ENCODE measurements around the gene ABCC4.

The ABCC4 gene, protein sequence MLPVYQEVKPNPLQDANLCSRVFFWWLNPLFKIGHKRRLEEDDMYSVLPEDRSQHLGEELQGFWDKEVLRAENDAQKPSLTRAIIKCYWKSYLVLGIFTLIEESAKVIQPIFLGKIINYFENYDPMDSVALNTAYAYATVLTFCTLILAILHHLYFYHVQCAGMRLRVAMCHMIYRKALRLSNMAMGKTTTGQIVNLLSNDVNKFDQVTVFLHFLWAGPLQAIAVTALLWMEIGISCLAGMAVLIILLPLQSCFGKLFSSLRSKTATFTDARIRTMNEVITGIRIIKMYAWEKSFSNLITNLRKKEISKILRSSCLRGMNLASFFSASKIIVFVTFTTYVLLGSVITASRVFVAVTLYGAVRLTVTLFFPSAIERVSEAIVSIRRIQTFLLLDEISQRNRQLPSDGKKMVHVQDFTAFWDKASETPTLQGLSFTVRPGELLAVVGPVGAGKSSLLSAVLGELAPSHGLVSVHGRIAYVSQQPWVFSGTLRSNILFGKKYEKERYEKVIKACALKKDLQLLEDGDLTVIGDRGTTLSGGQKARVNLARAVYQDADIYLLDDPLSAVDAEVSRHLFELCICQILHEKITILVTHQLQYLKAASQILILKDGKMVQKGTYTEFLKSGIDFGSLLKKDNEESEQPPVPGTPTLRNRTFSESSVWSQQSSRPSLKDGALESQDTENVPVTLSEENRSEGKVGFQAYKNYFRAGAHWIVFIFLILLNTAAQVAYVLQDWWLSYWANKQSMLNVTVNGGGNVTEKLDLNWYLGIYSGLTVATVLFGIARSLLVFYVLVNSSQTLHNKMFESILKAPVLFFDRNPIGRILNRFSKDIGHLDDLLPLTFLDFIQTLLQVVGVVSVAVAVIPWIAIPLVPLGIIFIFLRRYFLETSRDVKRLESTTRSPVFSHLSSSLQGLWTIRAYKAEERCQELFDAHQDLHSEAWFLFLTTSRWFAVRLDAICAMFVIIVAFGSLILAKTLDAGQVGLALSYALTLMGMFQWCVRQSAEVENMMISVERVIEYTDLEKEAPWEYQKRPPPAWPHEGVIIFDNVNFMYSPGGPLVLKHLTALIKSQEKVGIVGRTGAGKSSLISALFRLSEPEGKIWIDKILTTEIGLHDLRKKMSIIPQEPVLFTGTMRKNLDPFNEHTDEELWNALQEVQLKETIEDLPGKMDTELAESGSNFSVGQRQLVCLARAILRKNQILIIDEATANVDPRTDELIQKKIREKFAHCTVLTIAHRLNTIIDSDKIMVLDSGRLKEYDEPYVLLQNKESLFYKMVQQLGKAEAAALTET (N-terminal part only)

DNA sequence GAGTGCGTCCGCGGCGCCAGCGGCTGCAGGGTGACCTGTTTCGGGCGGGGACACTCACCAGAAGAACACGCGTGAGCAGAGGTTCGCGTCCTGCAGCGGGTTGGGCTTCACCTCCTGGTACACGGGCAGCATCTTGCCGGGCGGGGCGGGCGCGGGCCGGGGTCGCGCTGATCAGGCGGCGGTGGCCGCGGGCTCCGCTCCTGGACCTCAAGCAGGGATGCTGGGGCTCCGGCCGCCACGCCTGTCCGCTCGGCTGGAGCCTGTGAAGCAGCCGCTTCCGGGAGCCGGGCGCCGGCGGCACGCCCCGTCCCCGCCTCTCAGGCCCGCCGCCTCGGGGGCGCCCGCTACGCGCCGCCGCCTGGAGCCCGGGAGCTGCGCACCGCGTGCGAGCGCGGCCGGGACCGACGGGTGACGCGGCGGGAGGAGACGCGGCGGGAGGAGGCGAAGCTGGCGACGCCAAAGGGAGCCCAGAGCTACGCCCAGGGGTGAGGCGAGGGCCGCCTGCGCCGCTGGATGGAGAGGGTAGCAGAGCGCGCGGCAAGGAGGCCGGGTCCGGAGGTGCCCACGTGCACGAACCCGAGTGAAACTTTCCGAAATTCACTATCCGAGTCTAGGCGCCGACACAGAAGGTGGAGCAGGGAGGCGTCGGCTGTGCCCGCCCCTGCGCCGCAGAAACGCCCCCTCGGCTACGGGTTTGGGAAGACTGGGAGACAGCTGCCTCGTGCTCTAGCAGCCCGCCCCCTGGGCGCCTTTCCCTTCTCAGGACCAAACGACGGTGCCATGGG lies at the start of gene ABCC4:
Gene ABCC4, minus strand, starts transcription at position 269 of the 785 bp plus-strand sequence. Its CDS starts 137 bp downstream, at position 132.
- DNase-seq = peak; percentile 58 to 65

DNA sequence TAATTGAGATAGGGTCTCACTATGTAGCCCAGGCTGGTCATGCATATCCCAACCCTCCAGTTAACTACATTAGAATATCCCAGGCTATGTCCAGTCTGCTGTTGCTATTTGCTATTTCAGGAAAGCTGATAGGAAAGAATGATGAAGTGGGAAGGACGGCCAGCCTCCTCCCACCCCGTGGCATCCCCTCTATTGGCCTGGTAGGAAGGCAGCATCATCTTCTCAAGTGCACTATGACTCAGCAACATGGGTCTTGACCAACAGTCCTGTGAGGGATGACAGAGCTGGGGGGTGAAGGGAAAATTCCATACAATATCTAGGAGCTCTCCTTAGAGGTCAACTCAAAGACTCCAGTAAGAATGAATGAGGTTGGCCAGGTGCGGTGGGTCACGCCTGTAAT lies 48.0 kb upstream of the ABCC4 start:
- DNase-seq = no peak

DNA sequence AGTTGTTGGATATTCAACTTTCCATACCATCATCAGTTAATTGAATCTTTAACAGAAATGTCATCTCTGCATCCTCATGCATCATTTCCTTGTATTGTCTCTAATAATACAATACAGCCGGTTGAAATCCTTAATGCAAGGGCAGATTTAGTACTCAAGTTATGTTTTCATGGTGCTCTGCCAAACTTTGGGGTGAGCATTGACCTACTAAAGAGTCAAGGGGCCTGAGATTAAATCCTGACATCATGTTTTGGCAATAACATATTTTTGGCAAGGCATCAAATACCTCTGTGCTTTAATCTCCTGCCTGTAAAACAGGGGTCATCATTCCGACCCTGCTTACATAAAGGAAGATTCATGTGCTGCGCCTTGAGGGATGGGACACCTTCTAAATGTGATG lies 42.7 kb upstream of the ABCC4 start:
- no peak for DNase-seq

DNA sequence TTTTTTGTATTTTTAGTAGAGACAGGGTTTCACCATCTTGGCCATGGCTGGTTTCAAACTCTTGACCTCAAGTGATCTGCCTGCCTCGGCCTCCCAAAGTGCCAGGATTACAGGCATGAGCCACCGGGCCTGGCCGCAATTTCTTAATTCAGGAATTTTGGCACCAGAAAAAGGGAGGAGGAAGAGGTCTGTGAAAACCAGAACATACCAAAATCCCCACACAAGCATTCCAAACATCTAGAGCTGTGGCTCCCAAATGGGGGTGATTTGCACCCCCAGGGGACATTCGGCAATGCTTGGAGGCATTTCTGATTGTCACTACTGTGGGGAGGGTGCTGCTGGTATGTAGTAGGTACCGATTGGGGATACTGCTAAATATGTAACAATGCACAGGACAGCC lies 40.2 kb upstream of the ABCC4 start:
- DNase-seq = no peak

DNA sequence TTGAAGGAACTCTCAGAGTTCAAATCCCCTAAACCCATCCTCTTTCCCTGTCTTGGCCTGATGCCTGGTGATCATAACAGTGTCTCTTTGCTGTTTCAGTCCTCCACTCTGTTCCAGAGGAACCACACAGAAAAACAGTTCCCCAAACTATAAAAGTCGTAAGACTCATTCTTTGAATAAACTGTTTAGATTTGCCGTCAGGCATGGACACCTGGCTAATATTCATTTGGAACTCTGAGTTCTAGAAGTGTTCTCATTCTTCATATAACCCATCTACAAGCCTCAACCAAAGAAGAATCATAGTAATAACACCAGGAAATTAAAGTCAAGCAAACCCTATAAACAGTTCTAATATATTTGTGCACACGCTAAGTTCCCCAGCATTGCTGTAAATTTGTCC lies 37.7 kb upstream of the ABCC4 start:
- no peak for DNase-seq

DNA sequence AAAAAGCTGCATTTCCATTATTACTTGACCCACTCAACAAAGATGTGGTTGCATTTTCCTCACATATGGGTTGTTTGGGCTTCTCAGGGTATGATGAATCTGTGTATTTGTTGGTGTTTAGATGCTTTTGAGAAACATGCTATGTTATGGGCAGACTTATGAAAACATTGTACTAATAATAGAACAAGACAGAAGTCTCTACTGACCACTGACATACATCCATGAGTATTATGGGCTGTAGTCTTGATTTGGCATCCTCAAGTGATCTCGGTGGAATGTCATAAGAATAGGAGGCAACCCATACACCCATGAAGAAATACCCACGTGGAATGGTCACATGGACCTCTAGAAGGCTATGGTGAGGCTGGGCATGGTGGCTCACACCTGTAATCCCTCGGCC lies 36.3 kb upstream of the ABCC4 start:
- DNase-seq = no peak

DNA sequence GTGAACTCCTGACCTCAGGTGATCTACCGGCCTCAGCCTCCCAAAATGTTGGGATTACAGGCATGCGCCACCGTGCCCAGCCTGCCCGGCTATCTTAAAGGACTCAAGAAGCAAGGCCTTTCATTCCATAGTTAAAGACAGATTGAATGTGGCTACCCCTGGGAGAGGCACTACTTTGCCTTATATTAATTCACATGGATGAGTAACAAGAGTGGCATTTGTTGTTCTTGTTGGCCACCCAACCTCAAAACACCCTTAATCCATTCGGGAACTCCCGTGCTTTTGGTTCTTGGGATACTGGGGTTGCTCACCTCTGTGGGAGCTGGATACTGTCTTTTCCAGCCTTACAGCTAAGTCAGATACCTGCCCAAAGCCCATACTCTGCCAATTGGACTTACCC lies 34.4 kb upstream of the ABCC4 start:
- DNase-seq = no peak

DNA sequence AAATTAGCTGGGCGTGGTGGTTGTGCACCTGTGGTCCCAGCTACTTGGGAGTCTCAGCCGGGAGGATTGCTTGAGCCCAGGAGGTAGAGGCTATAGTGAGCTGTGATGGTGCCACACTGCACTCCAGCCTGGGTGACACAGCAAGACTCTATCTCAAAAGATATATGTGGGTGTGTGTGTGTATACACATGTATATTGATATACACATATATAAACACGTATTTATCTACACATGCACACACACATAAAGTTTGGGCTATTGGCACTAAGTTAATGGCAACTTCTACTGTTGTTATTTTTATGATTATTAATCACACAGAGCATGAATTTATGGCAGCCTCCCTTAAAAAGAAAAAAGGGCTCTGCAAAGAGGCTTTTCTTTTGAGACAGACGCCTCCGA lies 27.1 kb upstream of the ABCC4 start:
- no peak for DNase-seq

DNA sequence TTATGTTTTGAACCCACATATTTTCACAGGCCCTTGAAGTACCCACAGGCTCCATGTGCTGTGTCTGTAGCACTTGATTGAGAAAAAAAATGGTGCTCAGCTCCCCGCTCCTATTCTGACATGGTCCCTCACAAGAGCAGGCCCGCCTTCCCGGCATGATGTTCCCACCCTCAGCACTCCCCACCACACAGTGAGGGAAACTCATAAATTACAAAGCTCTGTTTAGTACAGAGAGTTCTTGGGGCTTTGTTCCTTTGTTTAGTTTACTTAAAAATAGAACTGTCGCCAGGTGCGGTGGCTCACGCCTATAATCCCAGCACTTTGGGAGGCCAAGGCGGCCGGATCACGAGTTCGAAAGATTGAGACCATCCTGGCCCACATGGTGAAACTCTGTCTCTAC lies 25.9 kb upstream of the ABCC4 start:
- DNase-seq = no peak

DNA sequence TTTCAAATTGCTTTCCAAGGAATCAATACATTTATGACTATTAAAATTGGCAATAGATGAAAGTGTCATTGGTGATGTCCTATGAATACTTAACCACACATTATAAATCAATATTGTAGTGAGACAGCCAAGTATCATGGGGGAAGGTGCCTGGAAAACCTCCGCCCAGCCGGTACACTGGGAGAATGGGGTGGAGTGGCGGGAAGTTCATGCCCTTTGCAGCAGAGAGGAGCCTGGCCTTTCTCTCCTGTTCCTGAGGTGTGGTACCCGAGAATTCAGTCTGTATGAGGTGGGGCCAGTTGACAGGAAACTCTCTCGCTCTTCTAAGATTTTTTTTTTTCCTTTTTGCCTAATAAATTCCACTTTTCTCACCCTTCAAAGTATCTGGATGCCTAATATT lies 25.4 kb upstream of the ABCC4 start:
- no peak for DNase-seq

DNA sequence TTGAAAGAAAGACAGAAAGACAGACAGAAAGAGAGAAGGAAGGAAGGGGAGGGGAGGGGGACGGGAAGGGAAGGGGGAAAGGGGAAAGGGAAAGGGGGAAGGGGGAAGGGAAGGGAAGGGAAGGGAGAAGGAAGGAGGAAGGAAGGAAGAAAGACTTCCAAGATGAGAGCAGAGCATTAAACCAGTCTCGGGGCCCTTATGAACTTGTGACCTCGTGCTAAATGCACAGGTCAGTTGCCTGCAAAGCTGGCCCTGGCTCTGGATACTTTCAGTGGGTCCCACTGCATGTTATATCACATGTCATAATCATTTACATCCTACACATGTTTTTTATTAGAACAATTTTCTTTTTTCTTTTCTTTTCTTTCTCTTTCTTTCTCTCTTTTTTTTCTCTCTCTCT lies 24.2 kb upstream of the ABCC4 start:
- no peak for DNase-seq

DNA sequence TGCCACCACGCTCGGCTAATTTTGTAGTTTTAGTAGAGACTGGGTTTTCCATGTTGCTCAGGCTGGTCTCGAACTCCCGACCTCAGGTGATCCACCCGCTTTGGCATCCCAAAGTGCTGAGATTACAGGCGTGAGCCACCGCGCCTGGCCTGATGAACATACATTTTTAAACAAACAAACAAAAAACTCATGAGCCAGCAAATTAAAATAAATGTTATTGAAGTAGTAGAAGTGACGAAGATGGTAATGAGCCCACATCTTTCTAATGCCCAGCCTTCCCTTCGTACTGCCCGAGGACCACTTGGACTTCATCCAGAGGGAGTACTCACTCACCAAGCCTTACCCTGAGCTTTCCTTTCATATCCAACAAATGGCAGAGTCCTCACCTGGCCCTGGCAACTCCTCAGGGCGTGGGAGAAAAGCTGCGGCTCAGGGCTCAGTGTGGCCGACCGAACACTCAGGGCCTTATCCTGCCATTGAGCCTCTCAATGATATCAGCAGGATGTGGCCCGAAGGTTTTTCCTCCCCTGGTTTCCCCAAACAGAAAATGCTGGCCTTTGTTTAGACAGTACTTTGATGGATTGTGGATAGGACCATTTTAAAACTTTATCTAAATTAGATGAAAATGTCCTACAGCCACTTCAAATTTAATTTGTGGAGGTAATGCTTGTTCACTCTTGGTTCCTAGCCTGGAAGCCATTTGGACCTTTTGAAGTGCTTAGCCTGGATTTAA lies 22.8 kb upstream of the ABCC4 start:
- no peak for DNase-seq

DNA sequence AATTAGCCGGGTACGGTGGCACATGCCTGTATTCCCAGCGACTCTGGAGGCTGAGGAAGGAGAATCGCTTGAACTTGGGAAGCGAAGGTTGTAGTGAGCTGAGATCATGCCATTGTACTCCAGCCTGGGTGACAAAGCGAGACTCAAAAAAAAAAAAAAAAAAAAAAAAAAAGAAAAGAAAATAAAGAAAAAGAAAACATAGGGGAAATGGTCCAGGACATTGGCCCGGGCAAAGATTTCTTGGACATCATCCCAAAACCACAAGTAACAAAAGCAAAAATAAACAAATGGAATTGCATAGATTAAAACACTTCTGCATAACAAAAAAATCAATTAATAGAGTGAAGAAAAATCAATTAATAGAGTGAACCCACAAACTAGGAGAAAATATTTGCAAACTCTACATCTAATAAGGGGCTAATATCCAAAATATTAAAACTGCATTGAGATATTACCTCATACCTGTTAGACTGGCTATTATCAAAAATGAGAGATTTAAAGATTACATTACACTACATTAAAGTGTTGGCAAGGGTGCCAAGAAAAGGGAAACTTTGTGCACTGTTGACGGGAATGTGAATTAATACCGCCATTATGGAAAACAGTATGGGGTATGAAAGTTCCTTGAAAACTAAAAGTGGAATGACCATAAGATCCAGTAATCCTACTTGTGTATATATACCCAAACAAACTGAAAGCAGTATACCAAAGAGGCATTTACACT lies 18.5 kb upstream of the ABCC4 start:
- no peak for DNase-seq

DNA sequence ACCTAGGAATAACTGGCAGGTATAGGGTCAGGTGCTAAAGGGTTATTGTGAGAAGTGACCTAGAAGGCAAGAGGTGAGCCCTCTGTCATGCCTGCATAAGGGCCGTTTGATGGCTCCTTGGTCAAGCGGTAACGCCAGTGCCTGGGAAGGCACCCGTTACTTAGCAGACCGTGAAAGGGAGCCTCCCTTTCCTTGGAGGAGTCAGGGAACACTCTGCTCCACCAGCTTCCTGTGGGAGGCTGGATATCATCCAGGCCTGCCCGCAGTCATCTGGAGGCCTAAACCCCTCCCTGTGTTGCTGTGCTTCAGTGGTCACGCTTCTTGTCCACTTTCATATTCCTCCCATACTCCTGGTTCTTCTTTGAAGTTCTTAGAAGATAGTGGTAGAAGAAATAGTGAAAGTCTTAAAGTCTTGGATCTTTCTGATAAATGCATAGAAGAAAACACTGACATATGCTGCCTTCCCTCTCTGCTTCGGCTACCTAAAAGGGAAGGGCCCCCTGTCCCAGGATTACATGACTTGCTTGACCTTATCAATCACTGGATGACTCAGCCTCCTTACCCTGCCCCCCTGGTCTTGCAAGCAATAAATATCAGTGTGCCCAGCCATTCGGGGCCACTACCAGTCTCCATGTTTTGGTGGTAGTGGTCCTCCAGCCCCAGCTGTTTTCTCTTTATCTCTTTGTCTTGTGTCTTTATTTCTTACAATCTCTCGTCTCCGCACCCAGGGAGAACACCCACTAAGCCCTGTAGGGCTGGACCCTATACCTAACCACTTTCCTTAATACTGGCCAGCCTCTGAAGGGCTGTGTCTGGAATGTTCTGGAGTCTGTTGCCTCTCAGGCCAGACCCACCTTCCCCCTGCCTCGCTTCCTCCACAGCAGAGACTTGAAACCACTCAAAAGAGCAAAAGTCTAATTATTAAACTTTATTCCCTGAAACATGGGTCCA lies 16.1 kb upstream of the ABCC4 start:
- no peak for DNase-seq

DNA sequence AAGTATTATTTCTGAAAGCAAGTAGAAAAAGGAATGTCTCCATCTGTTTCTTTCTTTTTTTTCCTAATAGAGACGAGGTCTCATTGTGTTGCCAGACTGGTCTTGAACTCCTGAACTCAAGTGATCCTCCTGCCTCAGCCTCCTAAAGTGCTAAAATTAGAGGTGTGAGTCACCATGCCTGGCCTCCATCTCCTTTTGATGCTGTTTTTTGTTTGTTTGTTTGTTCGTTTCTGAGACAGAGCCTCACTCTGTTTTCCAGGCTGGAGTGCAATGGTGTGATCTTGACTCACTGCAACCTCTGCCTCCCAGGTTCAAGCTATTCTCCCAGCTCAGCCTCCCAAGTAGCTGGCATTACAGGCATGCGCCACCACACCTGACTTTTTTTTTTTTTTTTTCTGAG lies 14.5 kb upstream of the ABCC4 start:
- DNase-seq = no peak

DNA sequence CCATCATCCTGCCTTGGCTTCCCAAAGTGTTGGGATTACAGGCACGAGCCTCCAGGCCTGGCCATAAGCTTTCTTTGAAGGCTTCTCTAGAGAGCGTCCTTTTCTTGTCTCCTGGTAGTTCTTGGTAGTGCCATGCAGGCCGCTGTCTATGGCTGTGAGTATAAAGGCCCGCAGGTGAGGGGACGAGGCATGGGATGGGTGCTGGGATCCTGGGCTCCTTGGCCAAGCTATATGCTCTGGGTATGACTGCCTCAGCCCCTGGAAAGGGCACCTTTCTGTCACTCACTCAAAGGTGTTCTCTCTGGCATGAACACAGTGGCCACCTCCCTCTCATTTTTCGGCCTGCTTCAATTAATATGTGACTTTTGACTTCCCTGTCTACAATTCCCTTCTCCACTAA lies 6.3 kb upstream of the ABCC4 start:
- no peak for DNase-seq

DNA sequence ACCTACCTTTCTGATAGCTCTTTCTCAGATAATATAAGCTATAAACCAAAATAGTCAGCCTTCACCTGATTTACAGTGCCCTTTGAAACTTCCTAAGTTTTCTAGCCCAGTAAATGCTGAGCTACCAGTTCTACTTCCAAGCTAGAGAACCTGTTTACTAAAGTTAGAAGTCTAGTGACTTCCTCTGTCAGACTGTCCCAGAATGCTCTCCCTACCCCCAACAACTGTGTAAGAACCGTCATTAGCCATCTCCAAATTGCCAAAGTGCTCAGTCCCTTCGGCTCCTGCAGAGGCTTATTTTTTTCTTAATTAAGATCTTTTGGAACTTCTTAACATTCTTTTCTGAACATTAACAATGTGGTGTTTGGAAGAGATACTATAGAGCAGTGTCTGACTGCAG lies 3.2 kb upstream of the ABCC4 start:
- no peak for DNase-seq

DNA sequence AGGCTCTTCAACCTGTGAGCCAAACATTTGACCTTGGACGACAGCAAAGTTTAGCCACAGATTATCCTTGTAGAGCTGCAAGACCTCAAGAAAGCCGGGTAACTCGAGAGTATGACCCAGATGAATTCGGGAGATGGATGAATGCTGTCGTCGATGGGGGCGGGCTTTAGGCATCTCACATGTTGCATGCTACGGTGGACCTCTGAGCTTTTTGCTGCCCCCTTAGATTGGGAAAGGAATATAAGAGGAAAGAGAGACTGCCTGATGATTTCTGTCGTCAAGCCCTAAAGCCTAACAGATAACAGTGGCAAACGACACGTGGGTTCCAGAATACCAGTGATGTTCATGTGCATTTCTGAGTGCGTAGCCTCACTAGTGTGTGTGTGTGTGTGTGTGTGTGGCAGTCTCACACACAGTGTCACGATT lies 730 bp upstream of the ABCC4 start:
- DNase-seq = no peak

DNA sequence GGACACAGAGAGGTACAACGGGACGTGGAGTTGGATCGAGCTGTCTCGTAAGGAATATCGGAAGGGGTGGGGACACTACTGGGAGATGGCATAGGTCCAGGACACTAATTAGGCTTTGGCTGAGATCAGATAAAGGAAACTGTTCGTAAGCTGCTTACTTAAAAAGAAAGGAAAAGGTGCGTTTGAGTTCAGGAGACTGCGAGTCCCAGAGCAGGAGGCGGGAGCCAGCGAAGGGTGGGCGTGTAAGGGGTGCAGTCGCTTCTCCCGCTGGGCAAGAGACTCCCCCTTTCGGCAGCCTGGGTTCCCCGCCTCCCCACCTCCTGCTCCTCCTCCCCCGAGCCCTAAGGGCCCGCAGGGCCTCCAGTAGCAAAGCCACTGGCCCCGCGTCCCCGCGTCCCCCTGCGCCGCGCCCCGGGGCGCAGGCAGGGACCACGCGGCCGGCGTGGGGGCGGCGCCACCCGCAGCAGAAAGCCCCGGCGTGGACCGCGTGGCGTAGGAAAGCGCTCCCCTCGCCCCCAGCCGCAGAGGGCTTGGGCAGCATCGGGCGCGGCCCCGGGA lies 547 bp downstream of the ABCC4 start:
- peak; percentile 53 to 66 for DNase-seq

Data from stimulated activated CD4-positive, alpha-beta T cell treated with anti-CD3 and anti-CD28 coated beads, Interleukin-4, amount 100 ng/mL, for 4 hours (primary cell).